Measurements from ENCODE around the gene PKNOX2.
A peak's percentile ranks its signal among the peaks of the same experiment; 100 is the strongest.

Gene PKNOX2

DNA sequence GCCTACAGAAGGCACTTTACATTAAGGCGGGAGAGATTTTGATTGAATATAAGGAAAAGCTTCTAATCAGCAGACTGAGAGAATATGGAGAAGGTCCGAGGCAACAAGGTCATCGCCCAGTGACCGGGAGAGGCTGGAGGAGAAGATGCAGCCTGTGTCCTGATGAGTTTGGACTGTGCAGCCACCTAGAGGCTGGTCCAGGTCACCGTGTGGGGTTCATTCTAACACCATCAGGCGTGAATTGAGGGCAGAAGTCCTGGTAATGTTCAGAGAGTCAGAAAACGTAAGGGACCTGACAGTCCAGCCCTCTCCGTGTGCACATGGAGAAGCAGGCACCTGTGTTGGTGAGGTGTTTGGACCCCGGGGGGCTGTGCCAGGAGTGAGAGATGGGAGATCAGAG, 228.8 kb downstream of the PKNOX2 start:
- no peak for DNase-seq

DNA sequence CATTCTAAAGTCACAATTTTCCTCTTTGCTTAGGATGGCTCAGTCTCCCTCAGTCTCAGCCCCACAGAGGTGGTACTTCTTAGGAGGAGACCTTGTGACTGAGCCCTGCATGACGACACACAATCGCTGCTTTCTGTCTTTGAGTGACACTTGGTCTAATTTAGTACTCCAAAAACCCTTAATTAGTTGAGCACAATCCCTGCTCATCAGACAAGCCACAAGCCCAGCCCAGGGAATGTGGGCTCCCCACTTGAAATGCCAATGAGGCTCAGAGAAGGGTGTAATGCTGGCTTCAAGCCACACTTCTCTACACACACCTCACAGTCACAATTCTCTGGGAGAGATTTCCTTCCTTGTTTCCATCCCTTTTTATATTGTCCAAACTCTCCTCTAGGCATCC, 229.7 kb downstream of the PKNOX2 start:
- DNase-seq = no peak

DNA sequence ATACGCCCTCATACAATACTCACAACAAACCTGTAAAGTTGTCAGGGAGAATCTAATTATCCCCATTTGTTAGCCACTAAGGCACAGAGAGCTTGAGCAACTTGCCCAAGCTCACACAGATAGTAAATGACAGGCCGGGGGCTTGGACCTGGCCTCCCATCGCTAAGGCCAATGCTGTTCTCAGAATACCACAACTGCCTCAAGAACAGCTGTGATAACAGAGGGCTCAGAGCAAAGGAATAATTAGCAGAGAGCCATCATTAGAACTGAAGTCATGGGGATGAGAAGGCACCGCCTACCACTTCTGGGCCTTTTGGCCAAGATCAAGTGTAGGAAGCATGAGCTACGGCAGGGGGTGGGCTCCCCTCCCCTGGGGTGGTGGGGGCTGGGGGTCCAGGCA, 232.9 kb downstream of the PKNOX2 start:
- no peak for DNase-seq

DNA sequence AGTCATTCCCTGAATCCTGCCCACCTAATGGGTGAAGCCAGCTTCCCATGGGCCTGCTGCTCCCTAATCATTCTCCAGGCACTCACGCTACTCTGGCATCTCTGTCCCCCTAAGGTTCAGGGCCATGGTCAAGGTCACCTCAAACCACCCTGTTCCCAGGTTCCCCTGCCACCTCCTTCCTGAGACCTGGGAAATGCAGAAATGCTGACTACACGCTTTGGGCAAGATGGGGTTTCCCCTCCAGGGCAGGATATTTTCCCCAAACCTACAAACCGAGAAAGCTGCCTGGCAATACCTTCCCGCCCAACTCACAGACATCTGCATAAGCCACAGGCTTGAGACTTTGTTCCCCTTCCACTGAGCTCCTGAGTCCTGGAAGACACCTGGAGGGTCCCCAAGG, 233.9 kb downstream of the PKNOX2 start:
- no peak for DNase-seq

DNA sequence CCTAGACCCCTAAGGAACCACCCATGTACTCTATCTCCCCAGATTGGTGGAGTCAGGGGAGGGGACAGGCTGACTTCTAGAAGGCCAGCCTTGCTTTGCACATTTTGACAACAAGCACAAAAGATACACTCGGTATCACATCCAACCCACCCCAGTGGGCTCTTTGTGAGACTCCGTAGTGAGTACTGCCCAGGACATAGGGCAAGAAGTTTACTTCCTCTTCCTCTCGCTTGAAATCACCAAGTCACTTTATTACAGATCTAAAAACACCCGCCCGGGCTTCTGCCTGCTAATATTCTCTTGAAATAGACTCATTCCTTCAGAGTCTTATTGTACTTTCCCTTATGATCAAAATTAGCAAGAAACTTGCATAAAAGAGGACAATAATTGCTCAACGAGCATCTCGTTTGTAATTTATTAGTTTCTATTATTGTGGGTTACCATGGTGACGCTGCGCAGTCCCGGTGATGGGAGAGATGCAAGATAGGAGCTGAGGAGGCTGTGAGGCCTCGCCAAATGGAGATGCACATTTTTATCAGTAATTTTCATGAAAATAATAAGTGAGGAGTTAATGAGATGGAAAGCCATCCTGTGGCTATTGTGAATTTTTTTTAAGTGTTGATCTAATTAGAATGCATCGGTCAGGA, 234.6 kb downstream of the PKNOX2 start:
- no peak for DNase-seq

DNA sequence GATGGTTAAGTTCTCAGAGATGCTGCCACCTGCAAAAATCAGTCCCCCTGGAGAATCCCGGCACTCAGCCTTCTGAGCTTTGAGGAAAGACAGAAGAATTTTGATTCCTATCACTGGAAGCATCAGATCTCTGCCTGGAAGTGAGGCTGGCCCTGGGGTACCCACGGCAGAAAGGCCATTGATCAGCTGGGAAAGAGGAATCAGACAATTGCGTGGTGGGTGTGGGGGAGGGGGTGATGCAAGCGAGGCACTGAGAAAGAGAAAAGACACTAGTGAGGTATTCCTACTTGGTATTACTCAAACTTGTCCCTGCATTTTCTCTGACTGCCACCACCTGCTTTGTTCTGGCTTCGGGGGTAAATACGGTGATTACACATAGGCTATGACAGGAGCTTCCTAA, 235.4 kb downstream of the PKNOX2 start:
- DNase-seq = no peak

DNA sequence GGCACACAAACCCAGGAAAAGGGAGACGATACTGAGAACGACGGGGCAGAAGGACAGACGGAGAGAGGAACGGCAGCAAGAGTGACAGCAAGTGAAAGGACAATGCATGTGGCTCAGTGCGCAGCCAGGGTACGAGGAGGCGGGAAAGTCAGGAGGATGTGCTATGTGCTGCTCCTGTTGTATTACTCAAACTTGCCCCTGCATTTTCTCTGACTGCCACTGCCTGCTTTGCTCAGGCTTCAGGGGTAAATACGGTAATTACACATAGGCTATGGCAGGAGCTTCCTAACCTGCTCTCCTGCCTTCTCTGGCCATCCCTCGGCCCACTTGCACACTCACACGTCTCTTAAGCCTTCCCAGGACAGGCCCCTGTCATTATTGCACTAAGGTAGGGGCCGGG, 236.7 kb downstream of the PKNOX2 start:
- DNase-seq = no peak

DNA sequence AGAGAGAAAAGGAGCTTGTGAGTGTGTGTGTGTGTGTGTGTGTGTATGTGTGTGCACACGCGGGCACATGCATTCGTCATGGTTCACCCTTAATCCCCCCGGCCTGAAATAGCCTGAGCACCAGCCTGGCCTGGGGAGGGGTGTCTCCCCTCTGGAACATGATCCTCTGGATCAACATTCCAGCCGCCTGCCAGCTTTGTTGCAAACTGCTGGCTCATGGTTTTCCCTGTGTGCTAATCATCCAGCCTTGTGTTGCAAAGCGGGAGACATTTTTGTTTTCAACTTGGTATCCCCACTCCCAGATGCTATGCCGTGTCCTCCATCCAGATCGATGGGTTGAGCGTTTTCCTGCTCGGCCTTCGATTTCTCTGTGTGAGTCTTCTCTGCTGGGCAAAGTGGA, 237.2 kb downstream of the PKNOX2 start:
- no peak for DNase-seq

DNA sequence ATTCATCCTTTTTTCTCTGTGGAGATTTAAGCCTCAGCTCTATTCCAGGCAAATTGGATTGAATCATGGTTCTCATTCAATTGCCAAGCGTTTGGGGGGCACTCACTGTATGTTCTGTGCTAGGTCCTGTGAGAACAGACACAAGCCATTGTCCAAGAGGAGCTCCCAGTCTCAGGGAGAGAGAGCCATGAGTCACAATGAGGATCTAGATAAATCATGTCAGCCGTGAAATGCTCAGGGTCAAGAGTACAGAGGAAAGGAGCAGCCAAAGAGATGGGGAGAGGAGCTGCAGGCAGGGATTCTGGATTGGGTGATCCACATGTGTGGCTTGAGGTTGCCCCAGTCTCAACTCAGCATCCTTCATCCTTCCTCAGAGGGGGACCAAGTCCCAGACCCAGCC, 237.9 kb downstream of the PKNOX2 start:
- no peak for DNase-seq

DNA sequence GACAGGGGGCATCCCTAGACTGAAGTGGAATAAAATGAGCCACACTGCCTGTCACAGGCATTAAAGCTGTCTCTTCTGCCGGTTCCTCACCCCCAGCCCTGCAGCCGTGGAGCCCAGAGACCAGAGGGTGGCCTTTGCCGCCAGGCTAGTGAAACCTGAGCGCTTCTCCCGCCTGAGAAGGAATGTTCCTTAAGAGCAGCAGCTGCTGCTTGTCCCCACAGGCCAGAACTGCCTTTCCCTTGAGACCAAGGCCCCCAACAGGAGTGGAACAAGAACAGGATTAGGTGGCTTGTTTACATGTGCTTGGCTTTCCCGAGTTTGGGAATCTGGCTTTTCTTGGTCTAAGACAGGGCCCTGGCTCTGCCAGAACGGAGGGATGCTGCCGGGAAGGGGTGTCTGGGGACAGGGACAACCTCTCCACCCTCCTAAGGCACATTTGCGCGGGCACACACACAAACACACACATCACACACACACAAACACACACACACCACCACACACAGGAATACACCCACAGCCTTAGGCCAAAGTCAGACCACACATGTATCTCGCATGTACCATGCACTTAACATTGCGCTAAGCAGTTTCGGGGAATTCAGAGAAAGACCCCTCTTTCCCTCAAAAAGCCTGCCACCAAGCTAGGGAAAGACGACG, 239.7 kb downstream of the PKNOX2 start:
- DNase-seq = no peak

DNA sequence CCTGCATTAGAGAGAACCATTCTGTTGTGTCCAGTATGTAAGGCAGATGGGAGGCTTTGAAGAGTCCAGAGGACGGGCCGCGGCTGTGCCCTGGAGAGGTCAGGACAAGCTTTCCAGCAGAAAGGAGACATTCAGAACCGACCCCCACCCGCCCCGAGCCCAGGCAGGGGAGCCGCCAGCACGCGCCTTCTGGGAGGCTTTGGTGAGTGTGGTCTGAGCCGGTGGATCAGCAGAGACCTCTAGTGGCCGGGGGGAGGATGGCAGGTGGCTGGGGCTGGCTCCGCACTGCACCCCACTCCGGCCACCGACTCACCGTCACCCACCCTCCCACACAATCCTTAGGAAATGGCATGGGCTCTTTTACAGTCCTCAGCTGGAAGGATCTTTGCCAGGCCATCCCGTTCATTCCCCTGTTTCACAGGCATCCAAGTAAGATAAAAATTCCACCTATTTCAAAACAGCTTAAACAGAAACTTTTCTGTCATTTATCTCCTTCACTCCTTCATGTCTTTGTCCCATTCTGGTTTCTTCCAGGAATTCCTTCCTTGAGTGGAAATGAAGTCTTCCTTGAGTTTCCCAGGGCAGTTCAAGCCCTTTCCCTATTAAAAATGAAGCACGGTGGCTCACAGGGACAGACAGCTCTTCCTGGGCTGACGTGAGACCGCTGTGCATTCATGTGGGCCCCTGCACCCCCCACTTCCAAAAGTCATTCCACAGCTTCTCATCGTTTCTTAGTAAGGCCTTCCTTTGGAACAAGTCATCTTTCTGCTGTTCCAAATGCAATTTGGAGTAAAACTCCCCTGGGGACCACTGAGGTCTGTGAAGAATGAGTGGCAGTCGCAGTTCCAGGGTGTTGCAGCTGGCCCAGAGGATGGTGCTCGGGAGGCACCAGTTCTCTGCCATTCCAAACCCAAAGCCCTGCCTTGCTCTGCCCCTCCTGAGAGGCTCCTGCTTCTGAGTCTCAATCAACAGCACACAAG, 240.6 kb downstream of the PKNOX2 start:
- DNase-seq = peak; percentile 89

DNA sequence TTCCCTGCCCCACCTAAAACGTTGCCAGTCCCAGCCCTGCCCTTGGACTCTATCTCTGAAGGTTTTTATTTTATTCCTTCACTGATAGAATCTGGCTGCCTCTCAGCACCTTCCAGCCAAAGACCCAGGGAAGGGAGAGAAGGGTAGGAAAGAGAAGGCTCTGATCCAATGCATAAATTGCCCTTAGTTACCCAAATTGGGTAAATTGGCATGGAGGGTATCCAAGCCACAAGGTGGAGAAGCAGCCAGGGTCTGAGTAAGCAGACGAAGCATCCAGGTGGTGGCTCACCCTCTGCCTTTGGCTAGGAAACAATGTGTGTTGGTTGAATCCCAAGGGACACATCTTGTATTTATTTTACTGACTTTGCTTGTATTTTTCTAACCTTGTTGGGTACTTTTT, 242.5 kb downstream of the PKNOX2 start:
- no peak for DNase-seq

DNA sequence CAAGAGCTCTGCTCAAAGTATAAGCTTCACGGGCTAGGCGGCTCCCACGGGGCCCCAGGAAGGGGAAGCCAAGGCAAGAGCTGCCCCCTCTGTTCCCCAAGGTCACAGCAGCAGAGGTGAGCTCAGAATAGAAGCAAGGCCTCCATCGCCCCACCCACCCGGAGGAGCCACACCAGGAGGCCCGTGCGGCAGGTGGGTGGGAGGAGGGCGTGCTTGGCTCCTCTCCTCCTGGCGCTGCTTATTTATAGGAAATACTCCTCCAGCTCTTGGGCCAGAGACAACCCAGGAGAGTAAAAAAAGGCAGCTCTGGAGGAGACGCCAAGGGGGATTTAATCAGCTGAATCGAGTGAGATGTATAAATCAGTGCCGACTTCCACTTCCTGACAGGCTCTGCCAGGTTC, 243.8 kb downstream of the PKNOX2 start:
- DNase-seq = no peak

DNA sequence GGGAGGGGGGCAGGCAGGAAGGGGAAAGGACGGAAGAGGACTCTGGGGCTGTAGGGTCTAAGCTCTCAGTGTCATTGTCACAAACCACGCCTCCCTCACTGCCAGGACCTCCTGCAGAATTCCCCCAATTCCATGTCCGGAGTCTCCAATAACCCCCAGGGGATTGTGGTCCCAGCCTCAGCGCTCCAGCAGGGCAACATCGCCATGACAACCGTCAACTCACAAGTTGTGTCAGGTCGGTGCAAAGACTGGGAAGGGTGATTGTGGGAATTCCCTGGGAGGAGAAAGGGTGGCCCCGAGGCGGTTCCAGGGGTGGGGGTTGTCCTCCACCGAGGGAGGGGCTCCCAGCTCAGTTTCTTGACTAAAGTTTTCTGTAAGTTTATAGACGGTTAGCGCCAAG, 245.5 kb downstream of the PKNOX2 start:
- no peak for DNase-seq

DNA sequence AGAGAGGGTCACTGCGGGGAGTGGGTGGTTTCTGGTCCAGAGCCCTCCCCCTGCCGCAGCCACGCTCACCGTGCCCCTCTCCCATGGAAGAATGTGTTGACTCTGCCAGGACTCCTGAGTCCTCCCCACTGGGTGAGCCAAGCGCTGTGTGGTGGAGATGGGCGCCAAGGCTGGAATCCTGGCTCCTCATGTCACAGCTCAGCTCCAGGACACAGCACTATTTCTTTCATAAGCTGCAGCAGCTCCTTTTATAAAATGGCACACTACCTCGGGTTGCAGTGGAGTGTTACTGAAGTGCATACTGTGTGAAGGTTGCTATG, 247.6 kb downstream of the PKNOX2 start:
- no peak for DNase-seq

DNA sequence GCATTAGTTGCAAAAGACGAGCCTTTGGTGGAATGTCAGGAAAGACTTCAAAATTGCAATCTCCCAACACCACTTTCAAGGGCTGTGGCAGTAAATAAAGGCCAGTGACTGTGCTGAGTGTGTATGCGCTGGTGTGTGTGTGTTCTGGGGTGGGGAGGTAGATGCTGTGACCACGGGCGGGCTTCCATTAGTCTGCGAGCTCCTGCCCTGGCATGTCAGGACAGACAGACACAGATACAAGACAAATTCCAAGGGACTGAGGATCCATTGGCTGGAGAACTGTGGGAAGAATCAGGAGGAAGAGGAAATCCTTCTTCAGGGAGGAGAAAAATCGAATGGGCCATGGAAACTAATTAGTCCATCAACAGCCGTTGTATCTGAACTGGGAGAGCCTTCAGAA, 248.0 kb downstream of the PKNOX2 start:
- DNase-seq = no peak

DNA sequence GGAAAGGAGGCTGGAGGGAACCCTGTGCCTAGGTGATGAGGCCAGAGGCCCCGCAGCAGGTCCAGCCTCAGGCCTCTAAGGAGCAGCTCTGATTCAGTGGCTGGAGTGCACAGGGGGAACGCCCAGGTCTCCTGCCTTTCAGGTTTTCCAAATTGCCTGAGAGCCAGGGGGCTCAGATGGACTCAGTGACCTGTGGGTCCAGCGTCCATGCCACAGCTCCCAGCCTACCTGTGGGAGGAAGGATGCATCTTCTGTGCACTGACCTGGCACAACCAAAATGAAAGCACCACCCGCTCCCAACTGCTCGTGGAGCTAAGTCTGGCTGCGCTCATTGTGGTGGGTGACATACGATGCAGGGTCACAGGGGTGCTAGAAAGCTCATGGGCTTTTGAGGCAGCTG, 248.7 kb downstream of the PKNOX2 start:
- DNase-seq = no peak

DNA sequence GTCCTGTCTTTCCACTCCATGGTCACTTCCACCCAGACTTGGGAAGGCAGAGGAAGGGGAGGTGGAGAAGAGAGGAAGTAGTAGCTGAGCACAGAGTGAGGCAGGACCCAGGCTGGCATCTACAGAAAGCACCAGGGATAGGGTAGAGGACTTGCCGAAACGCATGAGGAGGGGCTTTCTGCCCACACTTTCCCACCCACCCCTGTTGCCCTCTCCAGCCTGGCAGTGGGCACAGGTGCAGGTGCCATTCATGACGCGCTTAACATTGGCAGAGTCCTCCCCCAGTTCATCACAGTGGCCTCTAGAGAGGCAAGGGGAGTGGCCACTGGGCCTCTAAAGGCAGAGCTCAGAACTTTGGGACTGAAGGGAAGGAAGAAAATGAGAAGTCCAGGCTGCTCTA, 249.6 kb downstream of the PKNOX2 start:
- DNase-seq = no peak

DNA sequence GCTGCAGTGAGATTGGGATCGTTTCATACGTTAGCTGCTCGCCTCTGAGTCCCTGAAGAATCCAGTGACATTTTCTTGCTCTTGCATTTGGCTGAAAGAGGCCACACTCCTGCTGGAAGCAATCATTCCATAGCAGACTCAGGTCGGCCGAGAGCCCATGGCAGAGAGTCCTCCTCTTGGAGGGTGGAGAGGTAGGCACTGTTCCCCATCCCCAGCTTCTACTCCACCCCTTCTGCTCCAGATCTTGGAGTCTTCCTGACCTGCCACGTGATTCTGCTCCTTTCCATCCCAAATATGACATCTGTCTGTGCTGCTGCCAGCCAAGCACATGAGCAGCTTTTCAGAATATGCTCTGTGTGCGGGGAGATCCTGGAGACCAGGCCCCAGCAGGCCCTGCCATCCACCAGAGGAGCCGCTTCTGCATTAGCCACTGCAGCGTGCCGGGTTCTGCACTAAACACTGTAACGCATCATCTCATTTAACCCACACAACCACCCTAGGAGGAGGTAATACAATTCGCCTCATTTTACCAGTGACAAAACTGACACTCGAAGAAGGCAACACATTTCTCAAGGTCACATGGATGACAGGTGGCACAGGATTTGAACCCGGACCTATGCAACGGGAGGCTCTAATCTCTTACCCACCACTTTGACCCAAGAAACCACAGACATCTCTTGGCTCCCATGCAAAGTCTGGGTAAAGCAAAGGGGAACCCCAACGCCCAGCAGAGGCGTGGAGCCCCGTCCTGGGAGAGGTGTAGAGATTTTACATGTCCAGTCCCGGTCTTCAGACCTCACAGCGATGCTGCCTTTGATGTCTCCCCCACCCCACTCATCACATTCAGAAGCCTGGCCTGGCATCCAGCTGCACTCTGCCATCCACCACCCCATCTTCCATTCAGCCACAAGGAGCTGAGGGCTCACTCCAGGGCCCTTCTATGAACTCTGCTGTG, 252.7 kb downstream of the PKNOX2 start:
- no peak for DNase-seq

DNA sequence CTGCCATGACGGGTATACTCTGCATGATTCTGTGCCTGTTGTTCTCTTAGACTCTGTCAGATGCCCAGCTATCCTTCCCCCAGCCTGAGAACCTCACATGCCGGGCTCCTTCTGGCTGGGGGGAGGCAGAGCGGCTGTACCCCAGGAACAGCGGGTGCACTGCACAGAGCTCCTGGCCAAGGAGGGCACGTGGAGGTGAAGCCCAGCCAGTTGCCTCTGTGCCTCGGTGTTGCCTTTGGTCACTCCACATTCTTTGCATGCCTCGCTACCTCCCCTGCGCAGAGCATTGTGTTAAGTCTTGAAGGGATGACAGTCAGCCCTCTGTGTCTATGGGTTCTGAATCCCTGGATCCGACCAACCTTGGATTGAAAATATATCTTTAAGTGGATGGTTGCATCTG, 253.8 kb downstream of the PKNOX2 start:
- DNase-seq = no peak

DNA sequence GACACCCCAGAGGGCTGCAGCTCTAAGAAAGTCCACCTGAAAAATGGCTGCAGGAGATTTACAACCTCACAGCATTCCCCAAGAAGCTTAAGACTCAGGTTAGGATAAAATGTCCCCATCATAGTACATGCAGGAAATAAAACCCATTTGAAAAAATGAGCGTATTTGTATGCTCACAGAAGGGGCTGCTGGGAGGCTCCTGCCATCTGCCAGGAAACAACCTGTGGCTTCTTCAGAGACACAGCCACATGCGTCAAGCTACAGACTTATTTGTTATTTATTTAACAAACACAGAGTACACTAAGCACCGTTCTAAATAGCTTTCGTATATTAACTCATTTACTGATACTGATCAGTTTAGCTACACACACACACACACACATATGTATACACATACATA, 258.1 kb downstream of the PKNOX2 start:
- no peak for DNase-seq

DNA sequence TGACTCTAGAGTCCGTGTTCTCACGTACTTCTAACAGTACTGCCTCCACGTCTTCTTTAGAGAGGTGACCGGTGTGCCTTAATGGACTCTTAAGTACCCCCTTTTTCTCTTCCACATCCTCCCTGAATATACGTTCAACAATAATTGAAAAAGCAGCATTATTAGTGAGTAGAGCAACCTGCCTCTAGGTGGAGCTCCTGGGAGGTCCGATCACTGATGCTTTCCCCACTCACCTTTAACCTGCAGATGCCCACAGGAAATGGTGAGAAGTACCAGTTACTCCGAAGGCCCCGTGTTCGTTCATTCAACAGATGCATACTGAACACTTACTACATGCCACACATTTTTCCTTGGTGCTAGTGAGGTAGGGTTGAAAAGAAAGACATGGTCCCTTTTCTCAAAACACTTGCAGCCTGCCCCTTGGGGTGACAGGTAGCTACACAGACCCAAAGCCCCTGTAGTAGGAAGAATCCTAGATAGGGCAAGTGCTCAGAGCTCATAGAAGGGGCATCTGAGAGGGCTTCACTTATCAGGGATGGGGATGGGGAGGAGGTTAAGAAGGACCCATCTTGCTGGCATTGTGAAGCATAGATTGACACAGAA, 258.8 kb downstream of the PKNOX2 start:
- DNase-seq = no peak

DNA sequence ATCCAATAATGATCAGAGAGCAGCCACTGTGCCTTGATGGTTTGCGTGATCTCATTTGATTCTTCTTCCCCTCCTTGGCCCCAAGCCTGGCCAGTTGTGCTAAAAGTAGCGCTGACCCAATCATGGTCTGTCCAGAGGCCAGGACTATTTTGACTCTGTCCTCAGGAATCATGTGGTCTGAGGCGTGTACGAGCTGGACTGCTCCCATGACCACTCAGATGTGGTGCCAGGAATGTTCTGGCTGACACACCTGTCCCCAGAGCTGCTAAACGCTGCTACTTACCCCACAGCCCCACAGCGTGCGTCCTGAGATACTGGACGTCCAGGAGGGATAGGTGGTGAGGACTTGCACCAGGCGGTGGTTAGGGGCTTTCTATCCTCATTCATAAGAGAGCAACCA, 261.1 kb downstream of the PKNOX2 start:
- DNase-seq = no peak

All from activated CD8-positive, alpha-beta memory T cell treated with anti-CD3 and anti-CD28 coated beads, Interleukin-2, amount 50 U/mL, for 48 hours (primary cell).